ENCODE data around the gene NRF1.

GRCh38 chr7:129609666-129610065 lies 1.9 kb upstream of the NRF1 start:
- no peak for TF ChIP-seq EZH2 (optimal IDR thresholded peaks at IDR 0.05; ENCODE audit: low read depth, low read length)
- TF ChIP-seq CTCF (IDR thresholded peaks at IDR 0.05; ENCODE audit: low read length), result no peak
- no peak for TF ChIP-seq EZH2phosphoT487 (IDR thresholded peaks at IDR 0.05; ENCODE audit: low read length)
